K562 (cell line): Measurements from ENCODE around the gene ICOSLG. TPM values are rescaled to one million over a fixed set of nuclear protein-coding genes. Genes with fewer than 3 reads are reported as not detected.

ENCODE experiments used
- ATAC-seq: fragments of 200-7000 bp; cut with Tn5 transposase; 3 replicates; pipeline ENCODE4 v1.9.1; 2020; ENCODE audit warnings: moderate library complexity
- BruUV-seq: library from RNA; stranded (reverse); fragments of 400-500 nt; replicated peaks from 2 replicates; lab custom pipeline; 2021; lab: Mats Ljungman, UMichigan
- CTCF ChIA-PET: fragments of 300-600 bp; formaldehyde crosslinking; extraction: SDS; loops from one replicate; lab custom pipeline; 2021; ENCODE audit warnings: low intra/inter-chr PET ratio; lab: Yijun Ruan, JAX
- POLR2A ChIA-PET: fragments of 300-600, 350-650 bp; sonication (Branson Sonifier 250); formaldehyde crosslinking; extraction: SDS; loops from one replicate; lab custom pipeline; 2021; ENCODE audit warnings: antibody characterized with exemption, inconsistent platforms; lab: Yijun Ruan, JAX
- DNase-seq, 4 experiments: peaks; one replicate each; pipeline versions ENCODE4 v3.0.0 to v3.0.0-alpha.2; 2011 to 2018; ENCODE audit warnings: low spot score in 3 of 4, mixed read lengths in 3 of 4; ENCODE audit errors: extremely low read depth in 1 of 4
- FAIRE-seq: peaks from 2 replicates; lab custom pipeline; 2011; peaks lifted over from hg19 to GRCh38; lab: Jason Lieb, UNC
- H2AFZ ChIP-seq: 2 replicates; pipeline ENCODE4 v1.6.0; 2011; ENCODE audit warnings: low read depth, low read length, control low read depth, inconsistent platforms
- H3K27ac ChIP-seq: fragments of 200-600 bp; 3 replicates; pipeline ENCODE4 v1.8.0; 2011; ENCODE audit warnings: low read depth, mild to moderate bottlenecking, control low read depth, inconsistent platforms, low read length, moderate library complexity, mixed read lengths; ENCODE audit errors: extremely low read depth
- H3K27me3 ChIP-seq, 2 experiments: fragments of 300-600 bp in 1 of 2; 2 replicates in 1 of 2; 3 replicates in 1 of 2; pipeline versions ENCODE4 v1.6.0 to v1.8.0; 2011; ENCODE audit warnings: inconsistent platforms in 2 of 2, low read length in 2 of 2, mild to moderate bottlenecking in 1 of 2, mixed read lengths in 1 of 2, moderate library complexity in 1 of 2; ENCODE audit not compliant: control insufficient read depth in 2 of 2, insufficient read depth in 2 of 2
- H3K36me3 ChIP-seq: fragments of 300-600 bp; 3 replicates; pipeline ENCODE4 v1.8.0; 2011; ENCODE audit warnings: mild to moderate bottlenecking, low read length, inconsistent platforms; ENCODE audit not compliant: control insufficient read depth, insufficient read depth
- H3K4me1 ChIP-seq, 2 experiments: fragments of 200-600 bp in 1 of 2; replicated peaks in 1 of 2; 2 replicates in 1 of 2; 3 replicates in 1 of 2; pipeline versions ENCODE4 v1.5.1 to v1.8.0; 2011; ENCODE audit warnings: inconsistent platforms in 2 of 2, low read length in 2 of 2, mild to moderate bottlenecking in 1 of 2, mixed read lengths in 1 of 2, moderate library complexity in 1 of 2; ENCODE audit not compliant: control insufficient read depth in 2 of 2, insufficient read depth in 2 of 2
- H3K4me2 ChIP-seq: 2 replicates; pipeline ENCODE4 v1.6.1; 2011; ENCODE audit warnings: low read length, control low read depth, inconsistent platforms, mixed read lengths; ENCODE audit not compliant: insufficient read depth
- H3K4me3 ChIP-seq: fragments of 200-600 bp; sonication (generic), shearing (Covaris generic); 2 replicates; pipeline ENCODE4 v1.5.1; 2016; ENCODE audit warnings: control low read depth, inconsistent platforms
- H3K79me2 ChIP-seq: fragments of 200-600 bp; 3 replicates; pipeline ENCODE4 v1.8.0; 2011; ENCODE audit warnings: low read length, inconsistent platforms; ENCODE audit not compliant: control insufficient read depth, insufficient read depth
- H3K9ac ChIP-seq, 2 experiments: 2 replicates each; pipeline versions ENCODE4 v1.6.0 to v1.6.1; 2011; ENCODE audit warnings: low read depth in 2 of 2, low read length in 2 of 2, control low read depth in 1 of 2, inconsistent platforms in 1 of 2, mild to moderate bottlenecking in 1 of 2, mixed read lengths in 1 of 2; ENCODE audit not compliant: insufficient read depth in 1 of 2
- H3K9me1 ChIP-seq: one replicate; pipeline ENCODE4 v1.6.0; 2011; ENCODE audit warnings: inconsistent platforms, mild to moderate bottlenecking, low read length, moderate library complexity; ENCODE audit not compliant: control insufficient read depth, insufficient read depth
- H3K9me3 ChIP-seq: replicated peaks from 2 replicates; pipeline ENCODE4 v1.5.1; 2011; ENCODE audit warnings: low read depth, low read length, inconsistent platforms; ENCODE audit not compliant: control insufficient read depth, insufficient read depth
- H4K20me1 ChIP-seq: replicated peaks from 2 replicates; pipeline ENCODE4 v1.6.1; 2011; ENCODE audit warnings: low read length, inconsistent platforms, mixed read lengths; ENCODE audit not compliant: control insufficient read depth, insufficient read depth
- ARNT ChIP-seq, 2 experiments: fragments of 450-650 bp; IDR thresholded peaks; 2 replicates each; pipeline ENCODE4 v1.6.1; 2016; ENCODE audit warnings: mild to moderate bottlenecking in 1 of 2
- EGR1 ChIP-seq: fragments of 450-650 bp; conservative IDR thresholded peaks from 2 replicates; pipeline ENCODE4 v1.6.1; 2017; ENCODE audit warnings: mild to moderate bottlenecking
- WGBS: fragments of 100-300 bp; shearing (Covaris generic); methylation state at CpG from one replicate; pipeline ENCODE4 v1.1.6; 2016; ENCODE audit warnings: low coverage, mixed read lengths; ENCODE audit not compliant: insufficient coverage; ENCODE audit errors: missing lambda C conversion rate; 5-methylcytosine and 5-hydroxymethylcytosine counted together
- in situ Hi-C: fragments of 300-500 bp; cut with MboI; formaldehyde crosslinking; loops from 4 replicates; pipeline ENCODE4 v1.15.0; 2018; ENCODE audit warnings: inconsistent platforms, mixed read lengths
- intact Hi-C: fragments of 100-400 bp; cut with micrococcal nuclease; formaldehyde crosslinking; loops from 2 replicates; pipeline ENCODE4 v1.14.2; 2022
- polyA plus RNA-seq, 8 experiments: library from polyadenylated mRNA; depleted of rRNA in 4 of 8; stranded (reverse) in 5 of 8; unstranded in 3 of 8; fragments of >200 nt; fragmentation: Nextera tagmentation in 2 of 8; fragmentation: Illumina TruSeq in 1 of 8; extraction: Ambion mirVana in 2 of 8; extraction: Trizol in 1 of 8; gene quantifications; 2 replicates each; pipeline versions ENCODE4 v1.2.1 to v1.2.3, GENCODE V29; 2011 to 2014; ENCODE audit warnings: inconsistent platforms in 1 of 8, missing spikeins in 1 of 8
- total RNA-seq, 7 experiments: library from RNA; depleted of rRNA in 6 of 7; stranded (reverse); fragments of >200 nt in 6 of 7; fragmentation: Illumina TruSeq in 2 of 7; extraction: Trizol in 2 of 7; gene quantifications; 2 replicates each; pipeline versions ENCODE4 v1.2.1 to v1.2.3, GENCODE V29; 2011 to 2021; ENCODE audit warnings: low replicate concordance in 1 of 7
- TF ChIP-seq, protein P1 (sequence below): fragments of 200-800 bp; sonication (Bioruptor generic); IDR thresholded peaks from 2 replicates; pipeline ENCODE4 v1.6.1; 2017; ENCODE audit warnings: missing genetic modification characterization, missing compliant biosample characterization

ICOSLG gene
- total and polyA plus RNA-seq, 9 of the 15 experiments (the other 6 are each of a cell fraction or from before 2014, with no cell fraction given) = 0.01 to 1.4 (median 0.15) TPM

DNA sequence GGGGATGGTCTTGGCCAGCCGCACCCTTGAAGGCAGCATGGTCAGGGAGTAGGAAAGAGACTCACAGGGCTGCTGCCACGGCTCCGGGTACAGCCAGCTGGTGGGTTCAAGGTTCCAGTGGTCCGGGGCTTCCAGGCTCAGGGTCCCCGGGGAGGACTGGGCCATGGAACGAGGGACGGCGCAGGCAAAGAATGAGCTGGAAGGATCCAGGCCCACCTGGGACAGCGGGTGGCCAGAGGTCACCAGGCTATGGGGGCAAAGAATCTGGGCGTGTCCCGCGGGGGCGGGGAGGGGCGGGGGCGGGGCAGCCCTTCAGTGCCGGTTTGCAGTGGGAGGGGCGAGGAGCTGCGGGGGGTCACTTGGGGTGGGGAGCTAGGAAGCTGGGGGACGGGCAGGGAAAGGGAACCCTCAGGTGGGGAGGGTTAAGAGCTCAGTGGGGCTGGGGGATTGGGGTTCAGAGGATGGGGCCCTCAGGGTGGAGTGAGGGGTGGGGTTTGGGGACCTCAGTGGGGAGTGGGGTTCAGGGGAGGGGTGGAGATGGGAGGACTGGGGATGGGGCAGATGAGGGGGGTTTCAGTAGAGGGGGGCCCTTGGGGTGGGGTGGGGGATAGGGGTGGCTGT, 21.0 kb upstream of the ICOSLG start, which contains the start of gene DNMT3L:
Gene DNMT3L (minus strand): TSS at position 223 of the 621 bp plus-strand sequence. CDS start 638 bp downstream, outside the sequence.
- POLR2A ChIA-PET = no interaction called here
- no peak within 1 kb of the TSS for H3K4me3 ChIP-seq
- BruUV-seq = no TSS peak
- no peaks in the 10 kb centered on the region for H3K9me1 ChIP-seq
- H3K27me3 ChIP-seq = peaks cover 22 to 49% of the 10 kb centered on the region in 2 experiments
- FAIRE-seq = no peak
- no peak within 1 kb of the TSS for H3K4me2 ChIP-seq
- no peak within 1 kb of the TSS for H3K27ac ChIP-seq
- in situ Hi-C loops = no loop called here
- H3K9me3 ChIP-seq = no peaks in the 10 kb centered on the region
- peaks cover 0 to 23% of the 10 kb centered on the region in 2 experiments; a peak in 2 of 5 replicates for H3K4me1 ChIP-seq
- ATAC-seq = no peak; the same call in 2 of the 3 replicates
- CTCF ChIA-PET = no interaction called here
- H3K79me2 ChIP-seq = no peaks in the 10 kb centered on the region
- peak; percentile 19 to 87 (median 71) for DNase-seq
- H3K36me3 ChIP-seq = no peaks in the 10 kb centered on the region
- peak within 1 kb of the TSS in 1 of 2 experiments; percentile 26; a peak in 1 of 4 replicates for H3K9ac ChIP-seq
- 23% methylated on average over 9 of the region's 19 CpGs for WGBS
- intact Hi-C loops = no loop called here
- H2AFZ ChIP-seq = no peak within 1 kb of the TSS
- H4K20me1 ChIP-seq = peaks cover 6% of the 10 kb centered on the region; the same call in 1 of the 2 replicates
- TF ChIP-seq, protein P1, sequence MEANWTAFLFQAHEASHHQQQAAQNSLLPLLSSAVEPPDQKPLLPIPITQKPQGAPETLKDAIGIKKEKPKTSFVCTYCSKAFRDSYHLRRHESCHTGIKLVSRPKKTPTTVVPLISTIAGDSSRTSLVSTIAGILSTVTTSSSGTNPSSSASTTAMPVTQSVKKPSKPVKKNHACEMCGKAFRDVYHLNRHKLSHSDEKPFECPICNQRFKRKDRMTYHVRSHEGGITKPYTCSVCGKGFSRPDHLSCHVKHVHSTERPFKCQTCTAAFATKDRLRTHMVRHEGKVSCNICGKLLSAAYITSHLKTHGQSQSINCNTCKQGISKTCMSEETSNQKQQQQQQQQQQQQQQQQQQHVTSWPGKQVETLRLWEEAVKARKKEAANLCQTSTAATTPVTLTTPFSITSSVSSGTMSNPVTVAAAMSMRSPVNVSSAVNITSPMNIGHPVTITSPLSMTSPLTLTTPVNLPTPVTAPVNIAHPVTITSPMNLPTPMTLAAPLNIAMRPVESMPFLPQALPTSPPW (CRISPR knock-in tag) = peak; percentile 33; the same call in 1 of the 2 replicates
- TF ChIP-seq EGR1 (peak; percentile 55), ARNT (IDR thresholded peaks at IDR 0.05) (no peak)
